HCEC 1CT (cell line): ENCODE measurements around the gene ALDH1A3.

Source experiments
- DNase-seq: peaks from one replicate; pipeline ENCODE4 v3.0.0-alpha.2; 2017

ALDH1A3 gene

DNA sequence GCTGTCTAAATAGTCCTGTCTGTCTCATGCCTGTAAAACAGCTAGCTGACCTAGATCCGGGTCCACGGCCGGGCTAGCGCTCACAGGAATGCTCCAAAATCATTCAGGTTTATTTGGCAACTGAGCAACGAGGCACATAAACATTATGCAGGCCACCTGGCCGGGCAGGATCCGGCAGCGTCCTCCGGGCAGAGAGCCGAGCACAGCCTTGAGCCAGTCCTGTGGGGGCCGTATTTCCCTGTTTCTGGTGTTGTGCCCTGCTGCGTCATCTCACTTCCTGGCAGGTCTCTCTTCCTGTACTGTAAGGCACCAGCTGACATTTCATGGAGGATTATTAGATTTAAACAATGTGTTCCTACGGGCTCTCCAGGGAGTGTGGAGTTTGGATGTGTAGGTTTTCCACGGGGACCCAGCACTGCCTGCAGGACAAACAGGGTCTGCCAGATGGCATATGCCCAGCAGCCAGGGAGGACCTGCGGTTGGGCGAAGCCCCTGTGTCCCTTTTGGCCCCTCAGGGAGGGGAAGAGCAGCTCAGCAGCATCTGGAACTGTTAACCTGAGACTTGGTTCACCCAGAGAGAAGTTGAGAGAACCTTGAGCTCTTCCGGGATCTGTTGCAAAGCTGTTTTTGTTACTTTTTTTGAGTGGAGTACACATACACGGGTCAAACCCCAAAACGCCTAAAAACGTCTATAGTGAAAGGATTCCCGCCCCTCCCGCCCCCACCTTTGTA is 23.0 kb downstream of the ALDH1A3 start:
- peak; percentile 81 for DNase-seq

- DNase-seq = no peak
Observed at GRCh38 chr15:100903168-100903554, 23.5 kb downstream of the ALDH1A3 start.

GRCh38 chr15:100905850-100906249 is 26.2 kb downstream of the ALDH1A3 start:
- no peak for DNase-seq

DNA sequence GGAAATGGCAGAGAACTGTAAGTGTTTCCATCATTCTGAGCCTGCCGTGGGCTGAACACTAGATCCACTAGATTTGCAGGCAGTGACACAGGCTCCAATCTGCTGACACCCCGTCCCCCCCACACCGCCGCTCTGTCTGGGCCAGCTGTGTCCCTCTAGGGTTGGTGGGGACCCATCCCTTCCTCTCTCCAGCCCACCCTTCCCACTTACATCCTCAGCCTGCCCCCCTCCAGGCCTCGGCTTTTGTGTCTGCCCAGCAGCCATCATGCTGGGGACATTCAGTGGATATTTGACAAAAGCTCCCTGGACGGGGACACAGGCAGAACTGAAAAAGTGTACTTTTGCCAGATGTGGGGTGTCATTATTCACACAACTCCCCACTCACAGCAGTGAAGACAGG is 28.8 kb downstream of the ALDH1A3 start:
- DNase-seq = no peak

- no peak for DNase-seq
Observed at GRCh38 chr15:100909565-100909964, 29.9 kb downstream of the ALDH1A3 start.

DNA sequence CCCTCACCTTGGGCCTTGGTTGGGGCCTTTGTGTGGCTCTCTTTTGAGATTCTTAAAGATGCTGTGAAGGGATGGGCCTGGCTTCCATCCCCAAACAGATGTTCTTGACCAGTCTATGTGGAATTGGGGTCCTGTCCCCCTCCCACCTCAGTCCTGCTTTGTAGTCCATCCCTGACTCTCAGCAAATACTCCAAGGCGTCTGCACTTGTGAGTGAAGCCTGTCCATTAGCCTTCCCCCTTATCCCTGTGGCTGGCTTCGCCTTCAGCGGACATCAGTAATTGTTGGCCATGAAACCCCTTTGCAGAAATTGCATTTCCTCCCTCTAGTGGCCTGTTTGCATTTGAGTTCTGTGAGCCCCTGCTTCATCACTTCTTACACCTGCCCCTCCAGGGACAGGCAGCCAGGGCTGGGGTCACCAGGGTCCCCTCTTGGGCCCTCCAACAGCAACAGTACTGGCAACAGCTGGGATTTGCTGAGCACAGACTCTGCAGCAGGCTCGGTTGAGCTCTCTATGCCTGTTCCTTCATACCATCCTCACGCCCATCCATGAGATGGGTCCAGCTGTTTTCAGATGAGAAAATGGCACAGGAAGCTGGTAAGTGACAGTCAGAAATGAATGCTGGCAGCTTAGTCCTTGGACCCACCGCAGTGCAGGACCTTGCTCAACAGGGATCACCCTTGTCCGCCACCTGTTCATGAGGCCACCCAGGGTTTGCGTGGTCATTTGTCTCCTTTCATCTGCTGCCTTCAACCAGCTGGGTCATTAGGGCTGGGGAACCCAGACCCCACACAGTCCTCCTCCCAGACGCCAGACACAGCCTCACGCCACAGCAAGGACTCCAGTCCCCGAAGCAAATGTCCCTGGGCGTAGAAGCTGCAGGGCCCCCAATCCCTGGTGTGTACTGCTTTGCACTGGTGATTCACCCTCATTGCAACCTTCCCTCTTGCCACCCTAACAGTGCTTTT is 30.6 kb downstream of the ALDH1A3 start:
- no peak for DNase-seq

GRCh38 chr15:100911086-100911485 is 31.5 kb downstream of the ALDH1A3 start:
- no peak for DNase-seq

DNA sequence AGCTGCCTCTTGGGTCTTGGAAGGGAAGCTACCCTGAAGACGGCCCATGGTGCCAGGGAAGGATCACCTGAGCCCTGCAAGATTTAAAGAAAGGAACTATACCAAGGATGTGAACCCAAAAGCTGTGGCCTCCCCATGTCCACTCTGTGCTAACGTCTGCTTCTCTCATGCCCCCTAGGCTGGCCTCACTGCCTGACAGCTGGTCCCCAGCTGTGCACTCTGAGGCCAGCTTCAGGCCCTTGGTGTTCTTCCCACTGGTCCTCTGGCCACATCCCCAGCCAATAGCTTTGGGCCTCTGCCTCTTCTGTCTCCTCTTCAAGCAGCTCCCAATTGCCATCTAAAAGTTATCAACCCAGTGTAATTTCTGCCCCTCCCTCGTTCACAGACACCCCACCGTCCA is 34.3 kb downstream of the ALDH1A3 start:
- DNase-seq = no peak

DNA sequence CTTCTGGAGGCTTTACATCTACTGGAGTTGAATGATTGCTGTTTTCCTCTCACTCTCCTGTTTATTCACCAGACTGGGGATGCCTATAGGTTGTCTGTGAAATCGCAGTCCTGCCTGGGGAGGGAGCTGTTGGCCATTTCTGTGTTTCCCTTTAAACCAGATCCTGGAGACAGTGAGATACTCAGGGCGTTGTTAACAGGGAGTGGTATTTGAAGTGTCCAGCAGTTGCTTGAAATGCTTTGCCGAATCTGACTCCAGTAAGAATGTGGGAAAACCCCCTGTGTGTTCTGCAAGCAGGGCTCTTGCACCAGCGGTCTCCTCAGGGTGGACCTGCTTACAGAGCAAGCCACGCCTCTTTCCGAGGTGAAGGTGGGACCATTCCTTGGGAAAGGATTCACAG is 35.2 kb downstream of the ALDH1A3 start:
- DNase-seq = no peak

DNA sequence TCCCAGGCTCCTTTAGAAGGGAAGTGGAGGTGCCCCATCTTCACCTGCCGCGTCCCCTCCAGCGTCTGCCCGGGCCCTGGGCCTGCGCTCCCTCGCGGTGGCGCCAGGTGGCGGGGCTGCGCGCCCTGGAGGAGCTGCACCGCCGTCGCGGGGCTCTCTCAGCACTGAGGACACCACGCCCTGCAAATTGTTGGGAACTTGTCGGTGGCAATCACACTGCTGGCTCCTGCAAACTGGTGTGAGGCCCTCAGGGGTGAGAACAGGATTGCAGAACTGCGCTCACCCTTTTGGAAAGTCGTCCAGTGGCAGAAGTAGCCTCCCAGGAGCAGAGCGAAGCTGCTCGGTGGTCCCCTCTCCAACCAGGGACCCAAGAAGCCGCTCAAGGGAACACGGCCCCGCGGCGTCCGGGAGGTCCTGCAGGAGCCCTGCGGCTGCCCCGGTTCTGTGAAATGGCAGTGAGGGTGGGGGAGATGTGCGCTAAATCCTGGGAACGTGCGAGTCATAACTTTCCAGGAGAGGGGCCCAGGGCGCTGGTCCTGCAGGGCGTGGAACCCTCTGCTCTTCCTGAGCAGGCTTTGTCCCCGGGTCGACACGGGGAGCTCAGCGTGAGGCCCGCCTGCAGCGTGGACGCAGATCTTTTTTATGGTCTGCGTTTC is 38.5 kb downstream of the ALDH1A3 start:
- peak; percentile 80 for DNase-seq

GRCh38 chr15:100918690-100919480 is 39.3 kb downstream of the ALDH1A3 start, which contains the start of gene LRRK1:
LRRK1 (plus strand) TSS chr15:100919357; CDS start chr15:100924633, 5,276 bp downstream.
- peak; percentile 45 for DNase-seq

GRCh38 chr15:100919481-100920405 is 40.1 kb downstream of the ALDH1A3 start:
- DNase-seq = peak; percentile 51

GRCh38 chr15:100920516-100921135 is 41.0 kb downstream of the ALDH1A3 start:
- no peak for DNase-seq

DNA sequence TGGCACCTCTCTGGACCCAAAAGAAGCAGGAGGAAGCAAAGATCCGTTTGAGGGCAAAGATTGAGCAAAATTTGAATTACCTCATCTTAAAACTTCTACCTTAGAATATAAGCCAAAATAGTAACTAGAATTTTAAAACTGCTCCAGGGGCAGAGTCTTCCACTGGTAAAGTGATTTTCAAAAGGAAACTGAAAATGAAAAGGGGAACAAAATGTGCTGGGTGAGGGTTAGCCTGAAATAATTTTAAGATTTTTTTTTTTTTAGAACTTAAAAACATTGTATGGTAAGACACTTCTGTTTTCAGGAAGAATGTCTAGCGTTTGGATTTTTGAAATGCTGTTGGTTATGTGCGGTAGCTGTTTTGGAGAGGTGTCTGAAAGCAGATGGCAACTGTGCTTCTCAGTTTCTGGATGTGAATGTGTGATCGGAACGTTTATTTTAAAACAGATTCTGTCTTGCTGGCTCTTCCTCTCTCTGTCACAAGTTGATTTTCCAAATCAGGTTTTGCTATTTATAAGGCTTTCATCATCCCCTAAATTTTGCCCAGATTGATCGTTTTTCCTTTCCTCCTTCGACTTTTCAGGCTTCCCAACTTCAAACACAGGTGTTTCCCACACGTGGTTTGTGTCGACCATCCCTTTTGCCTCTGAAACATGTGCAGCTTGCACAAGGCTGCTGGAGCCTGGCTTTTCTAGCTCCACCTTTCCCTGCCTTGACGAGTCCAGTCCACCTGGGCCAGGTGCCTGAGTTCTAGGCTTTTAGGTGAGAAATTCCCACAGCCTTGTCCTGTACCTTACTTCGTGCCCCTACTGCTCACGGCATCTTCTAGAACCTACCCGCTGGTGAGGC is 42.8 kb downstream of the ALDH1A3 start:
- DNase-seq = no peak

DNA sequence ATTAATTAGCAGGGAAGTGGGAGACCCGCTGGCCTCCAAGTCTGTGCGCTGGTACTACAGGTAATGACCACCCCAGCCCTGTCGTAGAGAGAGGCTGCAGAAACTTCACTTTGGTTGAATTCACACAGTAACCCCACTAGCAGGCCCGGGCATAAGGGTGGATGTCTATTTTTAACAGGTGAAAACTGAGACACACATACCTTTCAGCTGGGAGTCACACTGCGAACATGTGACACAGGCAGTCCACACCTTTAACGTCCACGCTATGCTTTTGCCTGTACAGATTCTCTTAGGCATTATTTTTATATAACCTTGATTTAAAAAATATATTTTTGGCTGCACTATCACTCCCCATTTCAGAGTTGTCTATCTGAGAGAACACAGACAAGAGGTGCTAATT is 43.4 kb downstream of the ALDH1A3 start:
- DNase-seq = no peak

DNA sequence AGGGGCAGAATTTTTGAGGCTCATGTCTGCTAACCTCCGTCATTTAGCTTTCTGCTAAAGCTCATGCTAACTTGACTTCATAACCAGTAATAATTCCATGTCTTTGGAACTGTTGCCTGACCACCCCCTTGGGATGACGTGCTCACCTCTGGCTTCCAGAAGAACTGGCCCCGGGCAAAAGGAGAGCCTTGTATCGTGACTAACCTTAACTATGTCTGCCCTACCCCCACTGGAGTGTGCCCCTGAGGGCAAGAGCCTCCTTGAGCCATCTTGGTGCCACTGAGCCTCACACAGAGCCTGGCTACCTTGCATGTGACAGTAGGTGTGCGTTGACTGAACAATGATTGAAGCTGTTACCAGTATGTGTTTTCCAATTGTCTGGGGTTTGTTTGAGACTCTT is 44.3 kb downstream of the ALDH1A3 start:
- DNase-seq = no peak

- DNase-seq = no peak
Observed at GRCh38 chr15:100924436-100924835, 44.8 kb downstream of the ALDH1A3 start.

GRCh38 chr15:100925480-100925879 is 45.8 kb downstream of the ALDH1A3 start:
- no peak for DNase-seq

DNA sequence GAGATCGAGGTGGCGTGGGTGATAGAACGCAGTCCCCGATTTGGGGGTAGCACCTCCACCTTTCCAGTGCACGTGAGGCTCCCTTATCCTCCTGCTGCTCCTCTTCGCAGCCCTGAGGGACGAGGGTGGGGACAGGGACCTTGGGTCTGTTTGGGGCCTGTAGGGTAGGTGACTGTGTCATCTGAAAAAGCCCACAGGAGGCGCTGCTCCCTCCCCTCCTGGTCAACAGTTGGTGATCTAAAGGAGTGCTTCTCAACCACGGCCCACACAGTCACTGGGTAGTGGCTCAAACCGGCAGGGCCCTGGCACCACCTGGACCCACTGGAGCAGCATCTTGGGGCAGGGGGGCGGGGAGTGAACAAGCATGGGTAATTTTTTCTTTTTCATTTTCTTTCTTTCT is 46.6 kb downstream of the ALDH1A3 start:
- DNase-seq = no peak
